CD4-positive, alpha-beta memory T cell (primary cell): ENCODE data around the gene AK8. TPM values are rescaled to one million over a fixed set of nuclear protein-coding genes. Genes with fewer than 3 reads are reported as not detected.
A peak's percentile ranks its signal among the peaks of the same experiment; 100 is the strongest.

Experiments used
- CTCF ChIA-PET: fragments of 350-600 bp; sonication (Branson Sonifier 250); formaldehyde crosslinking; loops from one replicate; lab custom pipeline; 2021; ENCODE audit warnings: inconsistent platforms; ENCODE audit not compliant: partially characterized antibody; lab: Charles Lee
- POLR2A ChIA-PET: fragments of 350-600 bp; sonication (Branson Sonifier 250); formaldehyde crosslinking; loops from one replicate; lab custom pipeline; 2021; ENCODE audit not compliant: partially characterized antibody; lab: Charles Lee
- DNase-seq, 5 donors: peaks; one replicate each; pipeline versions ENCODE4 v3.0.0 to v3.0.0-alpha.2; 2020 to 2022; ENCODE audit warnings: mixed read lengths in 1 of 5
- H3K27ac ChIP-seq: one replicate; pipeline ENCODE4 v1.7.0; 2013; ENCODE audit warnings: low read depth, low read length
- H3K27me3 ChIP-seq: 2 replicates; pipeline ENCODE4 v1.7.0; 2013; ENCODE audit warnings: mild to moderate bottlenecking, low read length, moderate library complexity; ENCODE audit not compliant: insufficient read depth
- H3K36me3 ChIP-seq: 2 replicates; pipeline ENCODE4 v1.7.0; 2013; ENCODE audit warnings: mild to moderate bottlenecking, low read length, moderate library complexity; ENCODE audit not compliant: insufficient read depth
- H3K4me1 ChIP-seq: 2 replicates; pipeline ENCODE4 v1.7.0; 2013; ENCODE audit warnings: mild to moderate bottlenecking, low read length, moderate library complexity; ENCODE audit not compliant: insufficient read depth
- H3K4me3 ChIP-seq, 2 donors: one replicate each; pipeline ENCODE4 v1.7.0; 2013; ENCODE audit warnings: low read length in 2 of 2, mild to moderate bottlenecking in 1 of 2
- H3K9me3 ChIP-seq, 2 donors: one replicate each; pipeline ENCODE4 v1.7.0; 2013; ENCODE audit warnings: low read length in 2 of 2, control low read depth in 1 of 2; ENCODE audit not compliant: control insufficient read depth in 1 of 2
- H3K27ac Mint-ChIP-seq, 7 donors: one replicate each; pipeline ENCODE4 v1.8.0; 2020 to 2021; ENCODE audit warnings: mixed read lengths in 7 of 7, mild to moderate bottlenecking in 6 of 7, inconsistent platforms in 3 of 7, moderate library complexity in 3 of 7
- H3K27me3 Mint-ChIP-seq, 2 donors: one replicate each; pipeline ENCODE4 v1.8.0; 2020 to 2021; ENCODE audit warnings: mixed read lengths in 2 of 2
- H3K36me3 Mint-ChIP-seq, 2 donors: one replicate each; pipeline ENCODE4 v1.8.0; 2020 to 2021; ENCODE audit warnings: mixed read lengths in 2 of 2, inconsistent platforms in 1 of 2, mild to moderate bottlenecking in 1 of 2
- H3K4me1 Mint-ChIP-seq, 4 donors: one replicate each; pipeline ENCODE4 v1.8.0; 2020 to 2021; ENCODE audit warnings: mixed read lengths in 4 of 4, mild to moderate bottlenecking in 1 of 4
- H3K4me3 Mint-ChIP-seq, 8 donors: one replicate each; pipeline ENCODE4 v1.8.0; 2020 to 2021; ENCODE audit warnings: mixed read lengths in 8 of 8, mild to moderate bottlenecking in 7 of 8, moderate library complexity in 6 of 8, inconsistent platforms in 3 of 8
- H3K9me3 Mint-ChIP-seq, 8 donors: one replicate each; pipeline ENCODE4 v1.8.0; 2020 to 2021; ENCODE audit warnings: mixed read lengths in 8 of 8, mild to moderate bottlenecking in 5 of 8, inconsistent platforms in 3 of 8, moderate library complexity in 1 of 8
- intact Hi-C: fragments of 100-400 bp; cut with micrococcal nuclease; formaldehyde crosslinking; loops from one replicate; pipeline ENCODE4 v1.15.1; 2023
- polyA plus RNA-seq, 2 donors: library from polyadenylated mRNA; unstranded; fragments of 300-500 nt; fragmentation: Illumina TruSeq; gene quantifications; one replicate each; pipeline ENCODE4 v1.2.3, GENCODE V29; 2021
- total RNA-seq, 2 experiments: library from RNA; stranded (reverse); gene quantifications; one replicate each; pipeline ENCODE4 v1.2.3, GENCODE V29; 2021

The AK8 gene
- total and polyA plus RNA-seq, 4 experiments from 2014 or later, result 0.28 TPM; not detected in 3

DNA sequence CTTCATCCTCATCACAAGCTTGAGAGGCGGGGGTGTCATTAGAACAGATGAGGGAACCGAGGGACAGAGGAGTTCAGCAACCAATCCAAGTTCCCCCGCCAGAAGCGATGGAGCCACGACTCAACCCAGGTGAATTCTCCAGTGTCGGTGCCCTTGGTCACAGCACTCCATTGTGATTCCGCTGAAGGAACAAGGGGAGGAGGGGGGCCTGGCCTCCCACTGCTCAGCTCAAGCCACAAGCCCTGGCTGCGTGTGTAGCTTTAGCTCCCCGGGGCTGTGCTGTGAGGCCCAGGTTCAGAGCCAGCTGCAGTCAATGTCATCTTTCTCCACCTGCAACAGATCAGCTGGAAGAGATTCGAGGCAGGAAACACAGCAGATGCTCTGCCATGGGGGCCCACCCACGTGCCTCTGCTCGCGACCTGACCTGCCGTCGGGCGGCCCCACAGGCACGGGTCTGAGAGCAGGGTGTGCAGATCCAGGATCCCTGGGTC lies 135.2 kb downstream of the AK8 start:
- ChIA-PET CTCF (no interaction called here), POLR2A (no interaction called here)
- DNase-seq, result no peak
- Histone ChIP-seq H3K36me3 (no peaks in the 10 kb centered on the region), H3K27ac (no peak overlapping the region), H3K4me3 (no peak overlapping the region), H3K27me3 (no peaks in the 10 kb centered on the region), H3K4me1 (no peaks in the 10 kb centered on the region), H3K9me3 (no peaks in the 10 kb centered on the region)
- no peak overlapping the region for H3K4me3 Mint-ChIP-seq
- H3K4me1 Mint-ChIP-seq, result peaks cover 0 to 3% (median 1%) of the 10 kb centered on the region in 4 donors
- no peak overlapping the region for H3K27ac Mint-ChIP-seq
- no peaks in the 10 kb centered on the region for H3K36me3 Mint-ChIP-seq
- intact Hi-C loops, result no loop called here
- peaks cover 37 to 42% of the 10 kb centered on the region in 2 donors for H3K27me3 Mint-ChIP-seq
- H3K9me3 Mint-ChIP-seq, result no peaks in the 10 kb centered on the region

DNA sequence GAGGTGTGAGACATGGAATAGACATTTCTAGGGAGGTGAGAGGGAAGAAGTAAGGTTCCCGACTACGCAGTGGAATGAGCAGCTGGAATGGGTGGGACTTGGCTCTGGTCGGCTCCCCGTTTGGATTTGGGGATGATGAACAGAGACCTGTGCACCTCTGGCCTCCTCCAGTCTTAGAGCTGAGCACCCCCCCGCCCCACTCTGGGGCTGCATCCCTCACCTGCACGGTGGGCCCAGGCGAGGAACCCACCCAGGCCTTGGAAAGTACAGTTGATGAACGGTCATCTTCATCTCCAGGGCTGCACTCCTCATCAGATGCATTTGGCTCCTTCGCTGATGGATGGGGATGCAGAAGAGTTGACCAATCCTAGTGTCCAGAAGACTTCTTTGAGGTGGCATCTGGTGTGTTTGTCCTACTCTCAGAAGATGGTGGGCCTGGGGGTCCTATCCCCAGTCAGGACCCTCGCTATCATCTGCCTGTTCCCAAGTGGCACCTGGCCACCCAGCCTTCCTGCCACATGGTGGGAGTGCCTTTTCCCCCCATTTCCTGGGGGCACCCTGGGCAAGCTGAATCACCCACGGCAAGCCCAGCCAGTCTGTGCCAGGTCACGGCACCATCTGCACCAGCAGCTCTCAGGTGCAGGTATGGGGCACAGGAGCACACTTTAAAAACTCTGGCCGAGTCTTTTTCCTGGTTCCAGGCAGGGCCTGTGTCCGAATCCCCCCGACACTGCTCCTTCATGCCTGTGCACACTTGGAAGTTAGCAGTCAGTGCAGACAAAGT lies 137.4 kb downstream of the AK8 start:
- Histone ChIP-seq H3K4me3 (no peak overlapping the region), H3K36me3 (no peaks in the 10 kb centered on the region), H3K27me3 (no peaks in the 10 kb centered on the region), H3K9me3 (no peaks in the 10 kb centered on the region), H3K4me1 (no peaks in the 10 kb centered on the region), H3K27ac (no peak overlapping the region)
- intact Hi-C loops, result no loop called here
- Mint-ChIP-seq H3K4me1 (peaks cover 0 to 3% (median 1%) of the 10 kb centered on the region in 4 donors), H3K36me3 (no peaks in the 10 kb centered on the region), H3K27ac (no peak overlapping the region), H3K4me3 (no peak overlapping the region), H3K27me3 (peaks cover 33 to 35% of the 10 kb centered on the region in 2 donors), H3K9me3 (no peaks in the 10 kb centered on the region)
- ChIA-PET POLR2A (no interaction called here), CTCF (no interaction called here)
- DNase-seq, result no peak

DNA sequence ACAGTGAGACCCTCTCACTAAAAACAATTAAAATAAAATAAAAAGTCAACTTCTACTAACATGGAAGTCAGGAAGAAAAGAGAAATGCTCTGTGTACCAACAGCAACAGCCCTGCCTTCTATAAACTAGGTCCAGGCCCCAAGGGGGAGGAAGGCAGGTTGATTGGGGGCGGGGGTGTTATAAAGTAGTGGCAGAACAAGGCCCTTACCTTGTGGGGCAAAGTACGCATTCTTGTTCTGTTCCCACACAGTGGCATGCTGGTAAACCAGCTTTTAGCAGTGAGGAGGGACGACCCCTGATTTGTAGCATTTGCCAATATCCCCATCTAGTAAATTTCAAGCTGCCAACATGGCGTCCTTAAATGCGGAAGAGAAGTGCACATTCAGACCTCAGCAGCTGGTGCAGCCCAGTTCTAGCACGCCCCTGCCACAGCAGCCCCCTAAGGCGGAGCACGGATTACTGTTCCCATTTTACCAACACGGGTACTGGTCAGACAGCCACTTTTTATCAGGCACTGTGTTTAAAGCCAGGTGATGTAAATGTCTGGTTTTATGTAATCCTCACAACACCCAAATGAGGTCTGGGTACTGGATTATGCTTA lies 138.3 kb downstream of the AK8 start:
- H3K27me3 Mint-ChIP-seq, result peaks cover 29 to 31% of the 10 kb centered on the region in 2 donors
- H3K9me3 ChIP-seq, result no peaks in the 10 kb centered on the region
- ChIA-PET POLR2A (no interaction called here), CTCF (no interaction called here)
- intact Hi-C loops, result no loop called here
- H3K9me3 Mint-ChIP-seq, result no peaks in the 10 kb centered on the region
- H3K36me3 Mint-ChIP-seq, result no peaks in the 10 kb centered on the region
- no peak overlapping the region for H3K27ac ChIP-seq
- H3K4me1 ChIP-seq, result no peaks in the 10 kb centered on the region
- H3K27ac Mint-ChIP-seq, result no peak overlapping the region
- H3K27me3 ChIP-seq, result no peaks in the 10 kb centered on the region
- DNase-seq, result no peak
- H3K36me3 ChIP-seq, result no peaks in the 10 kb centered on the region
- no peak overlapping the region for H3K4me3 ChIP-seq
- H3K4me3 Mint-ChIP-seq, result no peak overlapping the region
- no peaks in the 10 kb centered on the region for H3K4me1 Mint-ChIP-seq

DNA sequence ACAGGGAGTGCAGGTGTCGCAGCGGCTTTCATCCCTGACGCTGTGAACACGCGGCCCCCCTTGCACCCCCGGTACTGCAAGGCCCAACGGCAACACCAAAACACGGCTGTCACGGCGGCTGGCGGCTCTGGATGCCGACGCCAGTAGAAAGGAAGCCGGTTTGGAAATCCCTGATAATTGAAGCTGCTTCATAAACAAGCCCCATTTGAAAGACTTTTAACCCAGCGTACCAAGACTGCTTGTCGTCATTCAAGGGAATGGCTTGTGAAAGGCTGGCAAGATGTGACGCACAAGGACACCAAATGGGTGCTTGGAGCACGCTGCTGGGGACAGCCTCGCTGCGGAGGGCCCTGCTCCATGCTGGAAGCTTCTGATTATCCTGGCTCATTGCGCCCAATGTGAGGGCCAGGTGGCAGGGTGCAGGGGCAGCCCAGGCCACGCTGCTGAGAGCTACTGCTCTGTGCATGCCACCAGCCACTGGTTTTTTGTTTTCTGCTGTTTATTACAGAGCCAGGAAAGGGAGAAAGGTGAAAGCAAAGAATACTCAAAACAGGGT lies 144.7 kb downstream of the AK8 start:
- no peak overlapping the region for H3K4me3 ChIP-seq
- H3K27ac ChIP-seq, result no peak overlapping the region
- Mint-ChIP-seq H3K27ac (no peak overlapping the region), H3K36me3 (no peaks in the 10 kb centered on the region), H3K9me3 (peaks cover 0 to 2% (median 0%) of the 10 kb centered on the region in 8 donors), H3K4me3 (peak overlapping the region in 1 of 8 donors; percentile 32), H3K27me3 (peaks cover under 1 to 23% of the 10 kb centered on the region in 2 donors), H3K4me1 (no peaks in the 10 kb centered on the region)
- H3K9me3 ChIP-seq, result no peaks in the 10 kb centered on the region
- H3K4me1 ChIP-seq, result no peaks in the 10 kb centered on the region
- no peak for DNase-seq
- H3K27me3 ChIP-seq, result no peaks in the 10 kb centered on the region
- H3K36me3 ChIP-seq, result no peaks in the 10 kb centered on the region
- CTCF ChIA-PET, result no interaction called here
- intact Hi-C loops, result no loop called here
- POLR2A ChIA-PET, result no interaction called here

DNA sequence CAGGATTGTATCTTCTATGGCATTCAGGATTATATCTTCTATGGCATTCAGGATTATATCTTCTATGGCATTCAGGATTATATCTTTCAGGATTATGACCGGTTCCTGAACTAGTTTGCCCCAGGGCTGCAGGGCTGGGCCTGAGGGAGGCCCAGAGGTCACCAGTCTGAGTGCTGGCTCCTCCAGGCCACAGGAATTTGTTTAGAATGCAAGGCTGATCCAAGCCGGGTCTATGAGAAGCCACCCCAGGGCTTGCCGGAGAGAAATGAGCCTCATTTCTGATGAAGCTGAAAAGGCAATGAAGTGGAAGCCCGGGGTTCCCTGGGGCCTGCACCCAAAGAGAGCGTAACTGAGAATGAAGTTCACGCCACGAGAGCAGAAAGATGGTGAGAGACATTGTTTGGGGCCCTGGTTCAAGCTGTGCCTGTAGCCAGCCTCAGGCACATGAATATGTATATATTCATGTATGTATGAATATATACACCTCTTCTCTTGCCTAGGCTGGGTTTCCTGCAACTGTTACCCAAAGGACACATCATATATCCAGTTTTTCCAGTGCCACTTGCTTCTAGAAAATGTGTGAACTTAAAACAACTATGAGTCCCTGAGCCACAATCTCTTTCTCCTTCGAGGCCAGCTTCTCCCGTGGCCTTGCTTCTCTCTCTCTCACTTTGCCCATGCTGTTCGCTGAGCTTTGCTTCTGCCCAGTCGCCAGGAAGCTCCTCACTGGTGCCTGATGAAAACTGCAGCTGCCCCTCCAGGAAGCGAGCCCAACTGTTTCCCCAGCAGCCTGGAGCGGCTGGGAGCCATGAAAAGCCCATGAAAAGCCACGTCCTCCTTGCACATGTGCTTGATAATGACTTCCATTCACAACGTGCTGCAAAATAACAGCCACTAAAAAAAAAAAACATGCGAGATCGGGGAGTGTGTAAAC lies 145.5 kb downstream of the AK8 start:
- H3K4me1 ChIP-seq, result no peaks in the 10 kb centered on the region
- intact Hi-C loops, result no loop called here
- no peak for DNase-seq

DNA sequence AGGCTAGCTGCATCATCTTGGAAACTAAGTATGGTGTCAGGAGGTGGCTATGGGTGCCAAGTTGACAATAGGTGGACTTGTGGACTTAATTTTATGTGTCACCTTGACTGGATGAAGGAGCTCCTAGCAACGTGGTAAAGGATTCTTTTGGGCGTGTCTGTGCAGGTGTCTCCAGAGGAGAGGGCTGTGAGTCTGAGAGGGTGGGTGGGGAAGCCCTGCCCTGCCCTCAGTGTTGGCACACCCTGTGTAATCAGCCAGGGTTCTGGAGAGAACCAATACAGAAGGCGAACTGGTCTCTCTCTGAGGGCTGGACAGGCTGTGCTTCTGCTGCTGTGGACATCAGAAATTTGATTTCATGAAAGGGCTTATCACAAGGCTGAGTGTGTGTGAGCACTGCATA lies 146.9 kb downstream of the AK8 start:
- peaks cover 0 to 2% (median 0%) of the 10 kb centered on the region in 8 donors for H3K9me3 Mint-ChIP-seq
- H3K4me3 ChIP-seq, result no peak overlapping the region
- DNase-seq, result no peak
- CTCF ChIA-PET, result no interaction called here
- H3K4me1 ChIP-seq, result no peaks in the 10 kb centered on the region
- peaks cover 6 to 36% of the 10 kb centered on the region in 2 donors for H3K27me3 Mint-ChIP-seq
- POLR2A ChIA-PET, result no interaction called here
- no peaks in the 10 kb centered on the region for H3K9me3 ChIP-seq
- no peaks in the 10 kb centered on the region for H3K4me1 Mint-ChIP-seq
- intact Hi-C loops, result no loop called here
- H3K27me3 ChIP-seq, result no peaks in the 10 kb centered on the region
- no peak overlapping the region for H3K27ac ChIP-seq
- H3K27ac Mint-ChIP-seq, result no peak overlapping the region
- no peak overlapping the region for H3K4me3 Mint-ChIP-seq
- no peaks in the 10 kb centered on the region for H3K36me3 Mint-ChIP-seq
- no peaks in the 10 kb centered on the region for H3K36me3 ChIP-seq

More for the DNA sequence above, 145.5 kb downstream of the AK8 start:
- no peaks in the 10 kb centered on the region for H3K36me3 ChIP-seq
- H3K36me3 Mint-ChIP-seq, result no peaks in the 10 kb centered on the region
- no peaks in the 10 kb centered on the region for H3K27me3 ChIP-seq
- H3K9me3 Mint-ChIP-seq, result peaks cover 0 to 2% (median 0%) of the 10 kb centered on the region in 8 donors
- ChIA-PET CTCF (no interaction called here), POLR2A (no interaction called here)
- H3K4me3 ChIP-seq, result no peak overlapping the region
- no peaks in the 10 kb centered on the region for H3K4me1 Mint-ChIP-seq
- no peak overlapping the region for H3K27ac ChIP-seq
- H3K27me3 Mint-ChIP-seq, result peaks cover 3 to 27% of the 10 kb centered on the region in 2 donors
- peak overlapping the region in 1 of 8 donors; percentile 32 for H3K4me3 Mint-ChIP-seq
- no peak overlapping the region for H3K27ac Mint-ChIP-seq
- H3K9me3 ChIP-seq, result no peaks in the 10 kb centered on the region
